Testis (tissue), 3 donors: ENCODE measurements around the gene FGF4. TPM values are rescaled to one million over a fixed set of nuclear protein-coding genes. Genes with fewer than 3 reads are reported as not detected.

Experiments
- DNase-seq: peaks from one replicate; pipeline ENCODE4 v3.0.0-alpha.2; 2019
- H3K27ac ChIP-seq, 2 donors: fragments of 200-600 bp; sonication (generic); one replicate each; pipeline ENCODE4 v1.5.1; 2019
- H3K27me3 ChIP-seq: fragments of 200-600 bp; sonication (generic); one replicate; pipeline ENCODE4 v1.5.1; 2019
- H3K36me3 ChIP-seq: fragments of 200-600 bp; sonication (generic); one replicate; pipeline ENCODE4 v1.5.1; 2017; ENCODE audit warnings: low read depth; ENCODE audit errors: missing control alignments
- H3K4me1 ChIP-seq: fragments of 200-600 bp; sonication (generic); one replicate; pipeline ENCODE4 v1.5.1; 2019
- H3K4me3 ChIP-seq, 2 donors: fragments of 200-600 bp; sonication (generic); one replicate each; pipeline ENCODE4 v1.5.1; 2017 to 2019
- H3K9me3 ChIP-seq: fragments of 200-600 bp; sonication (generic); one replicate; pipeline ENCODE4 v1.5.1; 2017
- CTCF ChIP-seq, 3 experiments: fragments of 450-650 bp in 2 of 3; fragments of 200-600 bp in 1 of 3; sonication (generic) in 1 of 3; IDR thresholded peaks; one replicate each; pipeline ENCODE4 v1.5.1; 2016 to 2019; ENCODE audit warnings: antibody characterized with exemption in 3 of 3, mild to moderate bottlenecking in 2 of 3, moderate library complexity in 1 of 3
- POLR2A ChIP-seq: fragments of 450-650 bp; IDR thresholded peaks from one replicate; pipeline ENCODE4 v1.6.1; 2017; ENCODE audit warnings: antibody characterized with exemption, mild to moderate bottlenecking, moderate library complexity
- WGBS, 2 donors: methylation state at CpG; one replicate each; pipeline ENCODE4 v1.1.5; 2018; 5-methylcytosine and 5-hydroxymethylcytosine counted together
- intact Hi-C: fragments of 100-400 bp; cut with DNase I; formaldehyde crosslinking; loops from one replicate; pipeline ENCODE4 v1.15.1; 2023; ENCODE audit warnings: low total_unique reads
- polyA plus RNA-seq: library from polyadenylated mRNA; stranded (reverse); fragments of 350-450 nt; fragmentation: Illumina TruSeq; extraction: RNeasy Lipid Tissue Mini Kit (QIAGEN cat#74804); gene quantifications from one replicate; pipeline ENCODE4 v1.2.3, GENCODE V29; 2014; ENCODE audit warnings: low read depth, low replicate concordance; ENCODE audit not compliant: insufficient read depth
- total RNA-seq, 2 donors: library from RNA; depleted of rRNA; stranded (reverse); fragments of >200 nt; gene quantifications; one replicate each; pipeline ENCODE4 v1.2.3, GENCODE V29; 2016

Gene FGF4
- total and polyA plus RNA-seq, 3 donors from 2014 or later = 0.28 to 2.8 (median 0.87) TPM

DNA sequence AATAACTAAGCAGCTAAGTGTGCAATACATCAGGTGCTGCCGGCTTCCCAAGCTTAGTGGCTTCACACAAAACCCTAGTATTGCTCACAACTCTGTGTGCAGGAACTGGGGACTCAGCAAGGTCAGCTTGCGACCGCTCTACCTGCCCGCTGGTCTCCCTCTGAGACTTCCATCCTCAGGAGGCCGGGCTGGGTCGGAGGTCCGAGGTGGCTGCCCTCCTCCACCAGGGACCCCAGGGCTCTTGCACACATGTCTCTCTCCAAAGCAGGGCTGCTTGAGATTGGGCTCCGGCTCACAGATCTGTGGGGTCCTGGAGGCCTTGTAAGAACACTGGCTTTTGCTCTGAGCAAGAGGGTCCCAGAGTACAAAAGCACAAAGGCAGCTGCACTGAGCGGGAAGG, 45.9 kb downstream of the FGF4 start:
- H3K4me3 ChIP-seq = no peak overlapping the region
- 89 to 100% methylated on average over 1 to 9 of the region's 9 CpGs for WGBS, 2 donors
- no peaks in the 10 kb centered on the region for H3K4me1 ChIP-seq
- no peaks in the 10 kb centered on the region for H3K27me3 ChIP-seq
- no peak overlapping the region for H3K27ac ChIP-seq
- DNase-seq = no peak
- H3K36me3 ChIP-seq = no peaks in the 10 kb centered on the region
- H3K9me3 ChIP-seq = no peaks in the 10 kb centered on the region
- no peak for TF ChIP-seq CTCF (IDR thresholded peaks at IDR 0.05)
- no peak for TF ChIP-seq POLR2A
- intact Hi-C loops = no loop called here

- TF ChIP-seq POLR2A (no peak), CTCF (IDR thresholded peaks at IDR 0.05) (no peak)
- intact Hi-C loops = no loop called here
- Histone ChIP-seq H3K27me3 (no peaks in the 10 kb centered on the region), H3K27ac (no peak overlapping the region), H3K9me3 (no peaks in the 10 kb centered on the region), H3K4me1 (no peaks in the 10 kb centered on the region), H3K36me3 (no peaks in the 10 kb centered on the region), H3K4me3 (no peak overlapping the region)
- no peak for DNase-seq
- 85 to 92% methylated on average over 8 to 10 of the region's 10 CpGs for WGBS, 2 donors
These were observed 47.9 kb downstream of the FGF4 start for GRCh38 chr11:69727266-69727665.

- TF ChIP-seq CTCF (IDR thresholded peaks at IDR 0.05) = no peak
- TF ChIP-seq POLR2A = no peak
- Histone ChIP-seq H3K4me1 (no peaks in the 10 kb centered on the region), H3K36me3 (no peaks in the 10 kb centered on the region), H3K9me3 (no peaks in the 10 kb centered on the region), H3K4me3 (no peak overlapping the region), H3K27me3 (no peaks in the 10 kb centered on the region), H3K27ac (no peak overlapping the region)
- 58 to 70% methylated on average over 8 to 18 of the region's 18 CpGs for WGBS, 2 donors
- DNase-seq = no peak
- intact Hi-C loops = no loop called here
These were observed 48.7 kb downstream of the FGF4 start for GRCh38 chr11:69726481-69726880.

- no peaks in the 10 kb centered on the region for H3K9me3 ChIP-seq
- H3K4me3 ChIP-seq = no peak overlapping the region
- no peak for DNase-seq
- 53 to 59% methylated on average over 6 to 9 of the region's 9 CpGs for WGBS, 2 donors
- no peaks in the 10 kb centered on the region for H3K36me3 ChIP-seq
- H3K4me1 ChIP-seq = peaks cover 2% of the 10 kb centered on the region
- no peaks in the 10 kb centered on the region for H3K27me3 ChIP-seq
- intact Hi-C loops = no loop called here
- no peak overlapping the region for H3K27ac ChIP-seq
- TF ChIP-seq POLR2A (no peak), CTCF (IDR thresholded peaks at IDR 0.05) (no peak)
These were observed 49.1 kb downstream of the FGF4 start for GRCh38 chr11:69726019-69726418.

DNA sequence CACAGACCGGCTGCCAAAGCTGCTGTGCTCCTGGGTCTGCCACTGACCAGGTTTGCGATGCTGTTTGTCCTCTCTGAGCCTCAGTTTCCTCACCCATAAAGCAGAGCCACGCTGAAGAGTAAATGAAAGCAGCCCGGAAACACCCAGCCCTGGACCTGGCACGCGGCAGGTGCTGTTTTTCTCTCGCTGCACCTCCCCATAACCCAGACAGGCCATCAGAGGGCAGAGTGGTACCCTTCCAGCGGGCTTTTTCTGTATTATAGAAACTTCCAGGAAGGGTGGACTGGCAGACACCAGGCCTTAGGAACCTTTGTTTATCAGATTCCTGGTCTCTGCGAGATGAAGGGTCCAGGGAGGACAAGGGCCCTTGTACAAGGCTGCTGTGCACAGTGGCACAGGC, 53.4 kb downstream of the FGF4 start:
- no peak for TF ChIP-seq POLR2A
- TF ChIP-seq CTCF (IDR thresholded peaks at IDR 0.05) = no peak
- no peaks in the 10 kb centered on the region for H3K27me3 ChIP-seq
- no peaks in the 10 kb centered on the region for H3K9me3 ChIP-seq
- intact Hi-C loops = no loop called here
- H3K27ac ChIP-seq = no peak overlapping the region
- H3K36me3 ChIP-seq = no peaks in the 10 kb centered on the region
- WGBS, 2 donors = 52 to 77% methylated on average over 9 of the region's 9 CpGs
- DNase-seq = no peak
- H3K4me1 ChIP-seq = peaks cover 3% of the 10 kb centered on the region
- no peak overlapping the region for H3K4me3 ChIP-seq
